NCI-H226 (cell line): ENCODE measurements around the gene RAB11FIP4.
A peak's percentile ranks its signal among the peaks of the same experiment; 100 is the strongest.

ENCODE experiments used
- DNase-seq: peaks from one replicate; pipeline ENCODE4 v3.0.0-alpha.2; 2015

The RAB11FIP4 gene

GRCh38 chr17:31387438-31387837 lies 4.0 kb upstream of the RAB11FIP4 start:
- DNase-seq, result no peak

GRCh38 chr17:31388351-31388750 lies 3.1 kb upstream of the RAB11FIP4 start:
- DNase-seq, result no peak

GRCh38 chr17:31388770-31389656 lies 2.5 kb upstream of the RAB11FIP4 start:
- DNase-seq, result peak; percentile 16

DNA sequence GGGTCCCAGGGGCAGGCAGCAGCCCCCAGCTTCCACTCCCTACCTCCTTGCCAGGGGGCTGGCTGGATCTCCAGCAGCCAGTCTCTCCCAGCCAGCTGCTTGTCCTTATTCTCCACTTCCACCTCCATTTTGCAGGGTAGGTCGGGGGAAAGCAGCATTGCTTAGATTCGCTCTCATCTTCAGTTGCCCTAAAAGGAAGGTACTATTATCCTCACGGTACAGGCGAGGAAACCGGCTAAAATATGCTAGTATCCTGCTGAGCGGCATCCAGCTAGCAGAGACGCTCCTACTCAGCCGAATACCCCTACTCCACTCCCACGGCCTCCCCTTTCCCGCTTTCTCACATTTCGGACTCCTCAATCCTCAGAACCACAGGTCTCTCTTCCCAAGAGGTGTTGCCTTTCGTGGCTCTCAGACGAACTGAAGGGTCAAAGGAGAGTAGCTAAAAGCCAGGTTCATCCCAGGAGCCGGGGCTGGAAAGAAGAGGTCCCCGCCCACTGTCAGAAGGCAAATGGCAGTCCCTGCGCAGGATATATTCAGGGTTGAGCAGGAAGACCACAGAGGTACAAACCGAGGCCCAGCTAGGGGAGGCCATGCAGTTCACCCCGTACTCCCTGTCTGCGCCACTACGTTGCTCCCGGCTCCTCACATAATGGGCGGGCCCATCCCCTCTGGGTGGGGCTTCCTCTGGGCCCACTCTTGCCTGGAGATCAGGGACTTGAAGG lies 1.7 kb upstream of the RAB11FIP4 start:
- DNase-seq, result no peak

- DNase-seq, result no peak
Measured at GRCh38 chr17:31390426-31390747, 1.1 kb upstream of the RAB11FIP4 start.

DNA sequence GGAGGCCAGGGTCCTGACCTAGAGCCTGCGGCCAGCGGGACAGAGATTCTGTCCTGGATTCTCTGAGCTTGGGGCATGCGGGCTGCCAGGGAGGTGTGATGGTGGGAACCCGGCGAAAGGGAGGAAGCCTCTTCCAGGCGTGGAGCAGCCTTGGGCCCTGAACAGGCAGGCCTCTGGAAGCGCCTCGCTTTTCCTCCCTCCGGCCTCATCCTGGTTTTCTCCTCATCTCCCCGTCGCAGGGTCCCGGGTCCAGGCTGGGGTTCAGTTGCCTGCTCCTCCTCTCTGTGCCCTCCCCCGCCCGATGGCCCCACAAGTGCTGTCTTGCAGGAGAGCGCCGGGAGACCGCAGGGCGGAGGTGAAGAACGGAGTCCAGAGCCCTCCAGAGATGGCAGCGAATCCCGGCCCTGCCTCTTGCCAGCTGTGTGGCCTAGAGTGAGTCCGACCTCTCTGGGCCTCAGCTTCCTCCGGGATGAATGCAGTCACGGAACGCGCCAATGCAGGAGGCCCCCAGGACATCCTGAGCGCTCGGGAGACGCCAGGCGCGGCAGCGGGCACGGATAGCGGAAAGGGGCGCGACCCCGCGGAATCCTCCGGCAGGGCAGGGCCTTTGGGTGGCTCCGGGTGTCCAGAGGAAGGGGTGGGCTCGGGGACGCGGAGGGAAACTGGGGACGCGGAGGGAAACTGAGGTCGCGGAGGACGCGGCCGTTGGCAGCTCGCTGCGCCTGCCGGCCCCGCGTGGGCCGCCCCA lies 553 bp upstream of the RAB11FIP4 start:
- DNase-seq, result no peak

DNA sequence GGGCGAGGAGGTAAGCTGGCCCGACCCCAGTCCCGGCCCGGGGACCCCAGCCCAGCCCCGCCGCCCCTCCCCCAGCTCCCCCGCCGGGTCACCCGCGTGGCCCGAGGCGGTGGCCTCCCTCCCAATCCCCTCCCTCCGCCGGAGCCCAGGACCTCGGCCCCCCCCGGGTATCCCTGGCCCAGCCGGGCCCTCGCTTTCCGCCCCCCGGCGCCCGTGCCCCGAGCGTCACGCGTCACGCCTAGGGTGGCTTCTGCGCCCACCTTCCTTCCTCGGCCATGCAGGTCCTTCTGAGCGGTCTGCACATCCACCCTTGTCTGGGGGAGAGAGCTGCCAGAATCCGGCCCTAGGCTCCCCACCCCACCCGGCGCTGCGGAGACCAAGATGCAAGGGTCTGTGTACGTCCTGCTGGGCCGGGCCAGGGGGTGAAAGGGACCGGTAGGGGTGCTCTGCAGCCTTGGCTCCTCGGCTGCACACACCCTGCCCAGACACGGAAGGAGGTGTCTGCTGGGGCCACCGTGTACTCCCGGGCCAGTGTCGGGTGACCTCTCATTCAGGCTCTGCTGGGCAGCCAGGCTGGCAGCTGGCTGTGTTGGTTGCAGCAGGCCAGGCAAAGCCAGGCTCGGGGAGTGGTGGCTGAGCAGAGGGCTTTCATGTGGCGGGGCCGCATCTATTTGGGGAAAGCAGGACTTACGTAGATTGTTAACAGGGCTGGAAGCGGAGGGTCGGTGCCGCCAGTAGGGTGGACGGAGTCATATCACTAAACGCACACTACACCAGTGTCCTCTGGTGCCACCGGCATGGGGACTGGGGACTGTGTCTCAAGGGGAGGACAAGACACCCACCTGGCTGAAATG lies 754 bp downstream of the RAB11FIP4 start:
- no peak for DNase-seq

GRCh38 chr17:31392856-31393748 lies 1.6 kb downstream of the RAB11FIP4 start:
- DNase-seq, result no peak

- DNase-seq, result no peak
Measured at GRCh38 chr17:31393749-31394146, 2.3 kb downstream of the RAB11FIP4 start.

- peak; percentile 12 for DNase-seq
Measured at GRCh38 chr17:31394544-31394943, 3.1 kb downstream of the RAB11FIP4 start.

DNA sequence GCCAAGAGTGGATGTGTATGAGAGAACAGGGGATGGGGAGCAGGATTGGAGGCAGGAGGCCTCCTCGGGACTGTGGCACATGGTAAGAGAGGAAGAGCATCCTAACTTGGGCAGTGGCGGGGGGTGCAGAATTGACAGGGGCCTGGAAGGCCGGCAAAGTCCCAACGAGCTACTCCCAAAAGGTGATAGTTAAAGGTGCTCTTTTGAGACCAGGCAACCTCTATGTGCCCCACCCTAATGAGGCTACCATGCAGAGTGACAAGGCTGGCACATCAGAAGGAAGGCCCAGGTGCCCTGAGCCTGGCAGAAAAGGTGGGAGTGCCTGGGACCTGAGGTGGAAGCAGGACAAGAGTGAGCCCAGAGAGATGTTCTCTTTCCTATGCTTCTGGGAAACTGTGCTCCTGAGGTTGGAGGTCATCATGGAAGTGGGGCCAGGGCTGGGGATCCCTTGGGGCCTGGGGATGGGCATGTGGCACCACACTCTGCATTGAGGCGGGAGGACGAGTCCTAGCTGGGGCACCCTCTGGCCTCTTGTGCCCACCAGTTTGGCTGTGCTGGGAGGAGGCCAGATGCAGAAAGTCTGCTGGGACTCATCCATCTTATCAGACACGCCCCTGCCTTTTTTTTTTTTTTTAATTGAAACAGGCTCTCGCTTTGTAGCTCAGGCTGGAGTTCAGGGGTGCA lies 5.9 kb downstream of the RAB11FIP4 start:
- DNase-seq, result no peak

DNA sequence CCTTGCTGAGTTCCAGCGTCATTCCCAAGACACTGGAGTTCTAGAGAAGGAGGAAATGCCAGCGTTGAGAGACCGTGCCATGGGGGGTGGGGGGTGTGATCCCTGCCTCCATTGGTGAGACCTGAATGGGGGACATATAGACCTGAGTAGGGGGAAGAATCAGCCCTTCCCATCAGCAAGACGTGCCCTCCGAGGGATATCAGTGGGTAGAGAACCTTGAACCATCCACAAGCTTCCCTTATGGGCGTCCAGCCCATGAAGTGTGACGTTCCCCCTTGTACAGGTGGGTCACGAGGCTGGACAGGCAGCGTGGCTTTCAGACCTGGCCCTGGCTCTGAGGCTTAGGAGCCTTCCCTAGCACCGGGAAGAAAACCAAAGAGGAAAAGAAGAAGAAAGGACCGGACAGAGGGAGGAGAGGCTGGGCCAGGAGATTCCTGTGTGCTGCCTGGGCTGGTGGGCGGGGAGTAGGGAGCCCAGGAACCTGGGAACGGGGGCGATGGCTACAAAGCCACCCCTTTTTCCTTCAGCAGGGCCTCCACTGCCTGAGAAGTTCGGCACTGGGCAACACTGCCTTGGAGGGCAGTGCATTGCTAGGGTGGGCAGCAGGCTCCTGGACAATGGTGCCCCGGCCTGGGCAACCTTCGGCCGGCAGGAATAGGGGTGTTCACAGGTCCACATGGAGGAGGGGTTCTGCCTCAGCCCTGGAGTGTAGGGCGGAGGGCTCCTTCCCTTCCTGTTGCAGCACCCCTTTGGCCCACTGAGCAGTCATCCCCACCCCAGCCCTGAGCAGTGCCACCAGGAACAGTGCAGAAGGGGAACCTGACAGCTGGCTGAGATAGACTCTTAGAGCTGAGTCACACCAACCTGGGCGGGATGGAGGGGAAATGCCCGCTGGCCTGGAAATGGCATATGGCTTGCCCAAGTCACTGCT lies 7.2 kb downstream of the RAB11FIP4 start:
- no peak for DNase-seq

GRCh38 chr17:31400481-31400950 lies 9.0 kb downstream of the RAB11FIP4 start:
- no peak for DNase-seq

GRCh38 chr17:31401456-31402254 lies 10.2 kb downstream of the RAB11FIP4 start:
- no peak for DNase-seq

- DNase-seq, result no peak
Measured at GRCh38 chr17:31404028-31404949, 12.8 kb downstream of the RAB11FIP4 start.

DNA sequence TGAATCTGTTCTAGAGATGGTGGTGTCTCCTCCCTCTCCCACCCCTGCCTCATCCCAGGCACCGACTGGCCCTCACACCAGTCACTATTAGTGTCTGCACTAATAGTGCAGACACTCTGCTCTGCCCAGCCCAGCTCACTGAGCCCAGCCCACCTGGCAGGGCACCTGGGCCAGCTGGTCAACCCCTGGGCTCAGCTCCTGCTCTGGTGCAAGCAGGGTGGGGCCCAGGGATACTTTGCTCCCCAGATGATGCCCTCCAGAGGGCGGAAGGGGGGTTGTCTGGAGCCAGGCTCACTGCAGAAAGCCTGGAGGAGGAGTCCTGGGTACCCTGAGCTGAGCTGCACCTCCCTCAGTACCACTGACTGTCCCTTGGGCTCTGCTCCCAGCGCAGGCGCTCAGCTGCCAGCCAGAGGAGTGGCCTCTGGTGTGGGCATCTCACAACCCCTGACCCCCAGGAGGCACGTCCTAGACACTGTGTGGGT lies 14.5 kb downstream of the RAB11FIP4 start:
- no peak for DNase-seq

DNA sequence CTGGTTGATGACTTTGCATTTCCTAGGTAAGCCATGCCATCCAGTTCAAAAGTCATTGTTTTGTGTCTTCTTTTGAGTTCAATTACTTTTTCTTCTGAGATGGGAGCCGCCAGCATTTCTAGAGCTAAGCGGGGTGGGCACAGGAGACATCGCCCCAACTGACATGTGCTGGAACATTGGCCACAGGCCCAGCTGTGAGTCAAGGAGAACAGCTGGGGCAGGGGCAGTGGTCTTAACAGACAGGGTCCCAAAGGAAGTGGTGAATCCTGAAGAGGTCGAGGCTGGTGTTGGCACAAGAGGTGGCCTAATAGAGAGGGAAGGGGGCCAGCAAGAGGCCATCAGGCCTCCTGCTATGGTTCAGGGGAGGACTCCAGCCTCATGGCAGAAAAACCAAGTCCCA lies 17.1 kb downstream of the RAB11FIP4 start:
- DNase-seq, result no peak
